Renal cortex interstitium (tissue), 11 donors: ENCODE measurements around the gene SLAMF8. TPM values are rescaled to one million over a fixed set of nuclear protein-coding genes. Genes with fewer than 3 reads are reported as not detected.

ENCODE experiments used
- DNase-seq, 11 donors: peaks; one replicate each; pipeline ENCODE4 v3.0.0-alpha.2; 2013; ENCODE audit warnings: low read depth in 9 of 11, low spot score in 4 of 11; ENCODE audit errors: extremely low read depth in 1 of 11
- polyA plus RNA-seq, 3 donors: library from polyadenylated mRNA; unstranded; fragments of 120-200 nt; gene quantifications; one replicate each; pipeline ENCODE4 v1.2.1, GENCODE V29; 2013; ENCODE audit not compliant: insufficient read length in 3 of 3

SLAMF8 gene
- polyA plus RNA-seq, 3 donors = 0.65 to 0.96 (median 0.91) TPM

DNA sequence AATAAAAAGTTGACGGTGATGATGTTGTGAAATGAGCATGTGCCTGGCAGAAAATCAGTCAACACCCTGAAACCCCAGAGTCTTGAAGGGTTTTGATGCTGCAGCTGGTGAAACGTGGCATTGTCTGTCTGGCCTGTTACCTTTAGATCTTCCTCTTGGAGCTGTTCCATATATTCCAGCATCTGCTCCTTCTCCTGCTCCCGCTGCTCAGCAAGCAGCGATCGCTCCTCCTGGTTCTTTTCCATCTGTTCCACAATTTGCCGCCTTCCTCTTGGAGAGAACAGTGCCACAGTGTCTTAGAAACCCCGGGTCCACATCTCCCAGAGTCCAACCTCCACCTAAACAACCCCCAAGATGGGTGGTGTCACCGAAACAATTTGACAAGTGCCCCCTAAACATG is 57.6 kb downstream of the SLAMF8 start:
- DNase-seq = no peak

Other genes starting within 250 kb of the SLAMF8 start
- not detected for gene APCS, start 239.0 kb upstream of the SLAMF8 start, polyA plus RNA-seq
- gene CRP, start 112.3 kb upstream of the SLAMF8 start, polyA plus RNA-seq = not detected
- gene DUSP23, start 45.9 kb upstream of the SLAMF8 start, polyA plus RNA-seq = 10 to 100 TPM; 22.1 to 34.1 (median 31.5) TPM
- gene FCRL6, start 24.5 kb upstream of the SLAMF8 start, polyA plus RNA-seq = under 1 TPM; 0.19 to 0.32 (median 0.20) TPM
- gene VSIG8, start 35.8 kb downstream of the SLAMF8 start, polyA plus RNA-seq = 1 to 10 TPM in 1 of 3 donors, under 1 TPM in 2; 0.30 to 1.2 (median 0.32) TPM
- 1 to 10 TPM; 3.0 to 4.4 (median 3.1) TPM for gene CFAP45, start 73.3 kb downstream of the SLAMF8 start, polyA plus RNA-seq
- gene TAGLN2, start 98.6 kb downstream of the SLAMF8 start, polyA plus RNA-seq = 100 to 1,000 TPM; 119 to 150 (median 126) TPM
- gene IGSF9, start 118.7 kb downstream of the SLAMF8 start, polyA plus RNA-seq = 10 to 100 TPM; 12.7 to 19.9 (median 18.1) TPM
- not detected for gene SLAMF9, start 127.4 kb downstream of the SLAMF8 start, polyA plus RNA-seq
- 10 to 100 TPM; 11.7 to 13.0 (median 12.4) TPM for gene PIGM, start 205.1 kb downstream of the SLAMF8 start, polyA plus RNA-seq
- 10 to 100 TPM; 19.8 to 25.3 (median 20.0) TPM for gene KCNJ10, start 243.3 kb downstream of the SLAMF8 start, polyA plus RNA-seq